CD14-positive monocyte (primary cell): ENCODE results near the gene ZC3H4. TPM values are rescaled to one million over a fixed set of nuclear protein-coding genes. Genes with fewer than 3 reads are reported as not detected.
A peak's percentile ranks its signal among the peaks of the same experiment; 100 is the strongest.

Source experiments
- DNase-seq, 3 donors: peaks; one replicate each; pipeline ENCODE4 v3.0.0-alpha.2; 2011 to 2022
- H2AFZ ChIP-seq: 2 replicates; pipeline ENCODE4 v1.6.0; 2012; ENCODE audit warnings: mild to moderate bottlenecking, low read depth, low read length, inconsistent platforms; ENCODE audit not compliant: insufficient read depth, poor library complexity, severe bottlenecking
- H3K27ac ChIP-seq, 2 donors: 1 replicate in 1 of 2; 2 replicates in 1 of 2; pipeline ENCODE4 v1.5.1; 2012 to 2013; ENCODE audit warnings: low read length in 2 of 2, control low read depth in 1 of 2, inconsistent platforms in 1 of 2, low read depth in 1 of 2, mild to moderate bottlenecking in 1 of 2
- H3K27me3 ChIP-seq, 2 donors: one replicate each; pipeline versions ENCODE4 v1.6.0 to v1.6.1; 2011 to 2013; ENCODE audit warnings: low read length in 2 of 2; ENCODE audit not compliant: control insufficient read depth in 2 of 2, insufficient read depth in 2 of 2
- H3K36me3 ChIP-seq, 2 donors: replicated peaks in 1 of 2; 1 replicate in 1 of 2; 2 replicates in 1 of 2; pipeline versions ENCODE4 v1.5.1 to v1.6.1; 2012 to 2013; ENCODE audit warnings: low read length in 2 of 2, control low read depth in 1 of 2, inconsistent platforms in 1 of 2, mild to moderate bottlenecking in 1 of 2; ENCODE audit not compliant: insufficient read depth in 2 of 2, control insufficient read depth in 1 of 2
- H3K4me1 ChIP-seq, 2 donors: 1 replicate in 1 of 2; 2 replicates in 1 of 2; pipeline versions ENCODE4 v1.5.1 to v1.6.1; 2012 to 2013; ENCODE audit warnings: low read length in 2 of 2, control low read depth in 1 of 2, inconsistent platforms in 1 of 2, mild to moderate bottlenecking in 1 of 2, moderate library complexity in 1 of 2; ENCODE audit not compliant: insufficient read depth in 2 of 2, control insufficient read depth in 1 of 2
- H3K4me2 ChIP-seq: replicated peaks from 2 replicates; pipeline ENCODE3; 2012; ENCODE audit warnings: low read length, moderate library complexity, mild to moderate bottlenecking; ENCODE audit not compliant: poor library complexity, severe bottlenecking; ENCODE audit errors: extremely low read depth
- H3K4me3 ChIP-seq, 3 experiments: fragments of 200-600 bp in 1 of 3; sonication (generic) in 1 of 3; replicated peaks in 1 of 3; 1 replicate in 2 of 3; 2 replicates in 1 of 3; pipeline ENCODE4 v1.5.1; 2011 to 2013; ENCODE audit warnings: low read length in 3 of 3, mild to moderate bottlenecking in 3 of 3, control low read depth in 2 of 3, low read depth in 2 of 3, inconsistent platforms in 1 of 3, moderate library complexity in 1 of 3
- H3K79me2 ChIP-seq: 2 replicates; pipeline ENCODE4 v1.6.0; 2012; ENCODE audit warnings: mild to moderate bottlenecking, control low read depth, inconsistent platforms, low read length, moderate library complexity; ENCODE audit not compliant: insufficient read depth
- H3K9ac ChIP-seq: 2 replicates; pipeline ENCODE4 v1.6.0; 2017; ENCODE audit warnings: low read length, mild to moderate bottlenecking; ENCODE audit not compliant: insufficient read depth, poor library complexity, severe bottlenecking
- H3K9me3 ChIP-seq, 2 donors: replicated peaks in 1 of 2; 1 replicate in 1 of 2; 2 replicates in 1 of 2; pipeline versions ENCODE4 v1.5.1 to v1.6.1; 2012 to 2013; ENCODE audit warnings: low read length in 2 of 2, control low read depth in 1 of 2; ENCODE audit not compliant: control insufficient read depth in 1 of 2, insufficient read depth in 1 of 2
- H4K20me1 ChIP-seq: 2 replicates; pipeline ENCODE4 v1.6.0; 2012; ENCODE audit warnings: mild to moderate bottlenecking, low read length, control low read depth, moderate library complexity; ENCODE audit not compliant: insufficient read depth
- H3K27ac Mint-ChIP-seq, 7 donors: one replicate each; pipeline ENCODE4 v1.8.0; 2020; ENCODE audit warnings: mild to moderate bottlenecking in 7 of 7, mixed read lengths in 7 of 7, moderate library complexity in 6 of 7, inconsistent platforms in 2 of 7
- H3K27me3 Mint-ChIP-seq, 3 donors: one replicate each; pipeline ENCODE4 v1.8.0; 2021 to 2022; ENCODE audit warnings: low read depth in 3 of 3, mild to moderate bottlenecking in 3 of 3, mixed read lengths in 3 of 3, moderate library complexity in 3 of 3, inconsistent platforms in 1 of 3
- H3K36me3 Mint-ChIP-seq, 2 donors: one replicate each; pipeline ENCODE4 v1.8.0; 2020; ENCODE audit warnings: mixed read lengths in 2 of 2, inconsistent platforms in 1 of 2, mild to moderate bottlenecking in 1 of 2
- H3K4me1 Mint-ChIP-seq: one replicate; pipeline ENCODE4 v1.8.0; 2020; ENCODE audit warnings: mild to moderate bottlenecking, mixed read lengths
- H3K4me3 Mint-ChIP-seq, 2 donors: one replicate each; pipeline ENCODE4 v1.8.0; 2020; ENCODE audit warnings: mild to moderate bottlenecking in 2 of 2, mixed read lengths in 2 of 2, moderate library complexity in 1 of 2
- H3K9me3 Mint-ChIP-seq, 7 donors: one replicate each; pipeline ENCODE4 v1.8.0; 2020 to 2022; ENCODE audit warnings: mixed read lengths in 7 of 7, mild to moderate bottlenecking in 6 of 7, moderate library complexity in 6 of 7, inconsistent platforms in 2 of 7
- CTCF ChIP-seq: fragments of 200-600 bp; IDR thresholded peaks from one replicate; pipeline ENCODE4 v1.8.0; 2022; ENCODE audit warnings: antibody characterized with exemption, mild to moderate bottlenecking
- WGBS: methylation state at CpG from one replicate; pipeline ENCODE4 v1.1.5; 2013; ENCODE audit warnings: missing lambda C conversion rate; ENCODE audit not compliant: insufficient coverage; 5-methylcytosine and 5-hydroxymethylcytosine counted together
- intact Hi-C, 2 donors: fragments of 100-400 bp; cut with micrococcal nuclease; formaldehyde crosslinking; loops; one replicate each; pipeline versions ENCODE4 v1.15.0 to v1.15.1; 2023
- polyA plus RNA-seq, 3 donors: library from polyadenylated mRNA; depleted of rRNA in 1 of 3; unstranded in 2 of 3; stranded (reverse) in 1 of 3; fragments of 300-500 nt in 2 of 3; fragments of >200 nt in 1 of 3; fragmentation: Illumina TruSeq in 2 of 3; gene quantifications; 1 replicate in 2 of 3; 2 replicates in 1 of 3; pipeline ENCODE4 v1.2.3, GENCODE V29; 2012 to 2021

Gene ZC3H4
- polyA plus RNA-seq, 3 donors, result 0.24 to 9.9 (median 0.60) TPM

GRCh38 chr19:47113850-47114651 is 475 bp upstream of the ZC3H4 start:
- H2AFZ ChIP-seq, result peak overlapping the region; percentile 18

More at GRCh38 chr19:47113850-47114651, 475 bp upstream of the ZC3H4 start:
- Histone ChIP-seq H3K9me3 (no peaks in the 10 kb centered on the region), H3K4me1 (peaks cover 21 to 23% of the 10 kb centered on the region in 2 donors), H3K27me3 (no peaks in the 10 kb centered on the region), H3K4me2 (peak overlapping the region; percentile 94), H3K36me3 (no peaks in the 10 kb centered on the region), H3K27ac (peak overlapping the region; percentile 97 to 100), H4K20me1 (no peaks in the 10 kb centered on the region), H3K79me2 (peaks cover 31% of the 10 kb centered on the region), H3K4me3 (peak overlapping the region; percentile 93 to 97 (median 94)), H3K9ac (peak overlapping the region; percentile 100)
- no peak for DNase-seq
- Mint-ChIP-seq H3K36me3 (peaks cover 8 to 13% of the 10 kb centered on the region in 2 donors), H3K27ac (peak overlapping the region; percentile 99 to 100 (median 100)), H3K4me1 (peaks cover 27% of the 10 kb centered on the region), H3K9me3 (peaks cover 0 to 2% (median 0%) of the 10 kb centered on the region in 7 donors), H3K27me3 (peaks cover 0 to 17% (median 8%) of the 10 kb centered on the region in 3 donors), H3K4me3 (peak overlapping the region; percentile 99)
- 34% methylated on average over 5 of the region's 26 CpGs for WGBS
- intact Hi-C loops, result loop anchor here (2.0 to 5.0 kb wide), 2 partner anchors 65 to 327 kb away; partner anchors contain the start of genes SLC1A5 (in 1 of the 2) and TMEM160 (in 1 of the 2)
- no peak for TF ChIP-seq CTCF
